ENCODE measurements around the gene HLA-F.

The HLA-F gene

GRCh38 chr6:29728875-29729270 is 5.6 kb downstream of the HLA-F start:
- Mint-ChIP-seq H3K36me3 (ENCODE audit: insufficient read depth) (peaks cover 71% of the 10 kb centered on the region), H3K9me3 (no peaks in the 10 kb centered on the region), H3K4me3 (no peak overlapping the region), H3K4me1 (ENCODE audit: low read depth in 2 of 2) (peaks cover 50 to 57% of the 10 kb centered on the region in 2 donors), H3K27ac (peak overlapping the region; percentile 98 to 99), H3K27me3 (no peaks in the 10 kb centered on the region)
- DNase-seq (no peak), ATAC-seq (replicated peaks) (no peak)

GRCh38 chr6:29729774-29730328 is 6.6 kb downstream of the HLA-F start:
- H3K9me3 Mint-ChIP-seq = no peaks in the 10 kb centered on the region
- peak overlapping the region in 1 of 2 donors; percentile 15 for H3K4me3 Mint-ChIP-seq
- H3K36me3 Mint-ChIP-seq (ENCODE audit: insufficient read depth) = peaks cover 61% of the 10 kb centered on the region
- peaks cover 48 to 61% of the 10 kb centered on the region in 2 donors for H3K4me1 Mint-ChIP-seq (ENCODE audit: low read depth in 2 of 2)
- H3K27me3 Mint-ChIP-seq = no peaks in the 10 kb centered on the region
- DNase-seq = no peak
- ATAC-seq (replicated peaks) = no peak
- H3K27ac Mint-ChIP-seq = peak overlapping the region; percentile 39 to 98

GRCh38 chr6:29730575-29731126 is 7.4 kb downstream of the HLA-F start:
- Mint-ChIP-seq H3K27ac (peak overlapping the region; percentile 39 to 98), H3K4me1 (ENCODE audit: low read depth in 2 of 2) (peaks cover 41 to 54% of the 10 kb centered on the region in 2 donors), H3K9me3 (no peaks in the 10 kb centered on the region), H3K36me3 (ENCODE audit: insufficient read depth) (peaks cover 53% of the 10 kb centered on the region), H3K27me3 (no peaks in the 10 kb centered on the region), H3K4me3 (no peak overlapping the region)
- ATAC-seq (replicated peaks) (peak; percentile 16), DNase-seq (no peak)

GRCh38 chr6:29731281-29731680 is 8.0 kb downstream of the HLA-F start:
- Mint-ChIP-seq H3K36me3 (ENCODE audit: insufficient read depth) (peaks cover 47% of the 10 kb centered on the region), H3K4me1 (ENCODE audit: low read depth in 2 of 2) (peaks cover 35 to 47% of the 10 kb centered on the region in 2 donors), H3K27ac (peak overlapping the region; percentile 39 to 98), H3K27me3 (no peaks in the 10 kb centered on the region), H3K9me3 (no peaks in the 10 kb centered on the region), H3K4me3 (no peak overlapping the region)
- ATAC-seq (replicated peaks) = no peak
- DNase-seq = no peak

- DNase-seq (no peak), ATAC-seq (replicated peaks) (no peak)
- no peak overlapping the region for H3K4me3 Mint-ChIP-seq
- H3K27ac Mint-ChIP-seq = no peak overlapping the region
- no peaks in the 10 kb centered on the region for H3K9me3 Mint-ChIP-seq
- H3K4me1 Mint-ChIP-seq (ENCODE audit: low read depth in 2 of 2) = peaks cover 22 to 30% of the 10 kb centered on the region in 2 donors
- no peaks in the 10 kb centered on the region for H3K27me3 Mint-ChIP-seq
- H3K36me3 Mint-ChIP-seq (ENCODE audit: insufficient read depth) = peaks cover 29% of the 10 kb centered on the region
Measured at GRCh38 chr6:29733057-29733456, 9.8 kb downstream of the HLA-F start.

GRCh38 chr6:29734046-29735018 is 11.1 kb downstream of the HLA-F start:
- Mint-ChIP-seq H3K9me3 (no peaks in the 10 kb centered on the region), H3K27me3 (no peaks in the 10 kb centered on the region), H3K36me3 (ENCODE audit: insufficient read depth) (peaks cover 16% of the 10 kb centered on the region), H3K27ac (no peak overlapping the region), H3K4me1 (ENCODE audit: low read depth in 2 of 2) (peaks cover 18 to 24% of the 10 kb centered on the region in 2 donors), H3K4me3 (no peak overlapping the region)
- ATAC-seq (replicated peaks) (peak; percentile 25), DNase-seq (no peak)

- no peak for DNase-seq
- peaks cover 2% of the 10 kb centered on the region for H3K36me3 Mint-ChIP-seq (ENCODE audit: insufficient read depth)
- ATAC-seq (replicated peaks) = no peak
Measured at GRCh38 chr6:29736563-29736962, 13.3 kb downstream of the HLA-F start.

GRCh38 chr6:29737707-29738630 is 14.7 kb downstream of the HLA-F start:
- H3K9me3 Mint-ChIP-seq = no peaks in the 10 kb centered on the region
- H3K4me1 Mint-ChIP-seq (ENCODE audit: low read depth in 2 of 2) = peaks cover 12 to 16% of the 10 kb centered on the region in 2 donors
- H3K27ac Mint-ChIP-seq = no peak overlapping the region
- H3K4me3 Mint-ChIP-seq = no peak overlapping the region
- peaks cover 2% of the 10 kb centered on the region for H3K36me3 Mint-ChIP-seq (ENCODE audit: insufficient read depth)
- no peaks in the 10 kb centered on the region for H3K27me3 Mint-ChIP-seq
- DNase-seq (peak; percentile 65 to 73 (median 68)), ATAC-seq (replicated peaks) (peak; percentile 93)

More at GRCh38 chr6:29736563-29736962, 13.3 kb downstream of the HLA-F start:
- Mint-ChIP-seq H3K4me3 (no peak overlapping the region), H3K27ac (no peak overlapping the region), H3K9me3 (no peaks in the 10 kb centered on the region), H3K27me3 (no peaks in the 10 kb centered on the region), H3K4me1 (ENCODE audit: low read depth in 2 of 2) (peaks cover 10 to 12% of the 10 kb centered on the region in 2 donors)

- Mint-ChIP-seq H3K4me1 (ENCODE audit: low read depth in 2 of 2) (peaks cover 12 to 16% of the 10 kb centered on the region in 2 donors), H3K27ac (peak overlapping the region in 1 of 2 donors; percentile 35), H3K36me3 (ENCODE audit: insufficient read depth) (peaks cover 2% of the 10 kb centered on the region), H3K4me3 (no peak overlapping the region), H3K27me3 (no peaks in the 10 kb centered on the region), H3K9me3 (no peaks in the 10 kb centered on the region)
- no peak for DNase-seq
- no peak for ATAC-seq (replicated peaks)
Measured at GRCh38 chr6:29739136-29739881, 16.1 kb downstream of the HLA-F start.

- no peak for ATAC-seq (replicated peaks)
- H3K4me3 Mint-ChIP-seq = no peak overlapping the region
- H3K27ac Mint-ChIP-seq = peak overlapping the region in 1 of 2 donors; percentile 35
- H3K36me3 Mint-ChIP-seq (ENCODE audit: insufficient read depth) = peaks cover 2% of the 10 kb centered on the region
- DNase-seq = no peak
- no peaks in the 10 kb centered on the region for H3K9me3 Mint-ChIP-seq
- H3K27me3 Mint-ChIP-seq = no peaks in the 10 kb centered on the region
- peaks cover 8 to 11% of the 10 kb centered on the region in 2 donors for H3K4me1 Mint-ChIP-seq (ENCODE audit: low read depth in 2 of 2)
Measured at GRCh38 chr6:29739882-29740261, 16.6 kb downstream of the HLA-F start.

GRCh38 chr6:29741592-29741991 is 18.4 kb downstream of the HLA-F start:
- no peak for DNase-seq
- H3K27ac Mint-ChIP-seq = no peak overlapping the region
- peaks cover 12 to 14% of the 10 kb centered on the region in 2 donors for H3K4me1 Mint-ChIP-seq (ENCODE audit: low read depth in 2 of 2)
- no peak overlapping the region for H3K4me3 Mint-ChIP-seq
- peaks cover 2% of the 10 kb centered on the region for H3K36me3 Mint-ChIP-seq (ENCODE audit: insufficient read depth)
- no peaks in the 10 kb centered on the region for H3K27me3 Mint-ChIP-seq
- H3K9me3 Mint-ChIP-seq = no peaks in the 10 kb centered on the region
- no peak for ATAC-seq (replicated peaks)

- peaks cover 2% of the 10 kb centered on the region for H3K36me3 Mint-ChIP-seq (ENCODE audit: insufficient read depth)
- H3K27ac Mint-ChIP-seq = no peak overlapping the region
- peaks cover 12 to 19% of the 10 kb centered on the region in 2 donors for H3K4me1 Mint-ChIP-seq (ENCODE audit: low read depth in 2 of 2)
- no peaks in the 10 kb centered on the region for H3K27me3 Mint-ChIP-seq
- ATAC-seq (replicated peaks) = no peak
- DNase-seq = no peak
- no peak overlapping the region for H3K4me3 Mint-ChIP-seq
- H3K9me3 Mint-ChIP-seq = no peaks in the 10 kb centered on the region
Measured at GRCh38 chr6:29742127-29742526, 18.9 kb downstream of the HLA-F start.

Data from effector memory CD8-positive, alpha-beta T cell (primary cell).